ENCODE measurements around the gene ADGRG3. TPM values are rescaled to one million over a fixed set of nuclear protein-coding genes. Genes with fewer than 3 reads are reported as not detected.

Gene ADGRG3
- total and polyA plus RNA-seq, 9 of the 15 experiments (the other 6 are each of a cell fraction or from before 2014, with no cell fraction given): 0.09 to 0.52 (median 0.14) TPM; not detected in 3

GRCh38 chr16:57623251-57624043 lies 44.7 kb upstream of the ADGRG3 start:
- POLR2A ChIA-PET: interaction anchor here (0.7 to 1.7 kb wide), 4 partner anchors 12 to 527 kb away, joined by 4 to 6 read pairs (median 4); no protein-coding TSS in a partner anchor
- H3K4me3 ChIP-seq: no peak overlapping the region
- peak overlapping the region in 1 of 2 experiments; percentile 13; a peak in 1 of 4 replicates for H3K9ac ChIP-seq (ENCODE audit: insufficient read depth in 1 of 2, low read depth in 2 of 2, low read length in 2 of 2)
- TF ChIP-seq STAT5B (CRISPR knock-in tag; IDR thresholded peaks at IDR 0.05) (no peak), CBFA2T2 (conservative IDR thresholded peaks at IDR 0.05) (0 out of 2 replicates have a peak, but pooled peaks have one; percentile 7), ZNF212 (CRISPR knock-in tag; IDR thresholded peaks at IDR 0.05) (no peak), NCOA2 (IDR thresholded peaks at IDR 0.05; ENCODE audit: partially characterized antibody in 2 of 2) (no peak), NR2C1 (IDR thresholded peaks at IDR 0.05) (no peak), NR2C1 (tag; IDR thresholded peaks at IDR 0.05) (no peak), SRSF7 (optimal IDR thresholded peaks at IDR 0.05; ENCODE audit: low read depth, low read length) (no peak), ZNF79 (CRISPR knock-in tag; IDR thresholded peaks at IDR 0.05; ENCODE audit: low read depth) (no peak), SOX6 (IDR thresholded peaks at IDR 0.05) (0 out of 2 replicates have a peak, but pooled peaks have one; percentile 17), NFIC (IDR thresholded peaks at IDR 0.05) (0 out of 2 replicates have a peak, but pooled peaks have one; percentile 8), MCM2 (IDR thresholded peaks at IDR 0.05; ENCODE audit: low read depth) (no peak), ZNF347 (CRISPR knock-in tag; IDR thresholded peaks at IDR 0.05; ENCODE audit: low read depth) (no peak), DNMT1 (IDR thresholded peaks at IDR 0.05) (no peak), RAD51 (IDR thresholded peaks at IDR 0.05; ENCODE audit: borderline replicate concordance, low read depth) (0 out of 2 replicates have a peak, but pooled peaks have one; percentile 35), SPI1 (IDR thresholded peaks at IDR 0.05; ENCODE audit: borderline replicate concordance, low read depth, low read length) (no peak), E2F3 (CRISPR knock-in tag; IDR thresholded peaks at IDR 0.05) (no peak), ZNF165 (CRISPR knock-in tag; IDR thresholded peaks at IDR 0.05; ENCODE audit: borderline replicate concordance) (no peak), NRF1 (conservative IDR thresholded peaks at IDR 0.05 in 1 of 2, IDR thresholded peaks at IDR 0.05 in 1 of 2) (peak in 1 of 2 experiments; percentile 14; a peak in 1 of 4 replicates), E2F8 (IDR thresholded peaks at IDR 0.05; ENCODE audit: low read depth, partially characterized antibody) (no peak), RBM34 (IDR thresholded peaks at IDR 0.05; ENCODE audit: borderline replicate concordance, insufficient read depth, low read length) (no peak)

More at GRCh38 chr16:57623251-57624043, 44.7 kb upstream of the ADGRG3 start:
- H3K27me3 ChIP-seq (ENCODE audit: control insufficient read depth in 2 of 2, insufficient read depth in 2 of 2, low read length in 2 of 2): peaks cover 0 to 53% of the 10 kb centered on the region in 2 experiments; a peak in 2 of 5 replicates
- FAIRE-seq: peak; percentile 69
- no peak overlapping the region for H3K4me2 ChIP-seq (ENCODE audit: insufficient read depth, low read length)
- no peaks in the 10 kb centered on the region for H4K20me1 ChIP-seq (replicated peaks; ENCODE audit: control insufficient read depth, insufficient read depth, low read length)
- no peaks in the 10 kb centered on the region for H3K9me1 ChIP-seq (ENCODE audit: control insufficient read depth, insufficient read depth, low read length)
- intact Hi-C loops (cut with micrococcal nuclease): no loop called here
- ATAC-seq: peak; percentile 37
- peaks cover 2 to 30% of the 10 kb centered on the region in 2 experiments; a peak in 4 of 5 replicates for H3K4me1 ChIP-seq (replicated peaks in 1 of 2; ENCODE audit: control insufficient read depth in 2 of 2, insufficient read depth in 2 of 2, low read length in 2 of 2)
- no peak overlapping the region for H3K27ac ChIP-seq (ENCODE audit: extremely low read depth, low read depth, low read length)
- in situ Hi-C loops (cut with MboI): no loop called here
- no peaks in the 10 kb centered on the region for H3K79me2 ChIP-seq (ENCODE audit: control insufficient read depth, insufficient read depth, low read length)
- H2AFZ ChIP-seq (ENCODE audit: low read depth, low read length): no peak overlapping the region
- BruUV-seq (replicated peaks): no TSS peak
- CTCF ChIA-PET (ENCODE audit: low intra/inter-chr PET ratio): no interaction called here
- WGBS (ENCODE audit: insufficient coverage, low coverage, missing lambda C conversion rate): 10% methylated on average over 17 of the region's 17 CpGs
- no peaks in the 10 kb centered on the region for H3K9me3 ChIP-seq (replicated peaks; ENCODE audit: control insufficient read depth, insufficient read depth, low read depth, low read length)
- DNase-seq (ENCODE audit: extremely low read depth in 1 of 4, low spot score in 3 of 4): peak; percentile 56 to 79 (median 72)
- no peaks in the 10 kb centered on the region for H3K36me3 ChIP-seq (ENCODE audit: control insufficient read depth, insufficient read depth, low read length)
